SU-DHL-6 (cell line): ENCODE results near the gene SCIN.

Source experiments
- EZH2phosphoT487 ChIP-seq: fragments of 200-600 bp; sonication (generic), shearing (Covaris generic); conservative IDR thresholded peaks from 2 replicates; pipeline ENCODE4 v1.6.1; 2018; ENCODE audit warnings: mild to moderate bottlenecking, antibody characterized with exemption, low read length, moderate library complexity, mixed read lengths
- TF ChIP-seq, protein P1 (sequence below): fragments of 200-600 bp; sonication (generic); IDR thresholded peaks from one replicate; pipeline ENCODE4 v1.5.1; 2017; ENCODE audit warnings: antibody characterized with exemption, mild to moderate bottlenecking, low read length, moderate library complexity; ENCODE audit not compliant: insufficient read depth, poor library complexity, severe bottlenecking

DNA sequence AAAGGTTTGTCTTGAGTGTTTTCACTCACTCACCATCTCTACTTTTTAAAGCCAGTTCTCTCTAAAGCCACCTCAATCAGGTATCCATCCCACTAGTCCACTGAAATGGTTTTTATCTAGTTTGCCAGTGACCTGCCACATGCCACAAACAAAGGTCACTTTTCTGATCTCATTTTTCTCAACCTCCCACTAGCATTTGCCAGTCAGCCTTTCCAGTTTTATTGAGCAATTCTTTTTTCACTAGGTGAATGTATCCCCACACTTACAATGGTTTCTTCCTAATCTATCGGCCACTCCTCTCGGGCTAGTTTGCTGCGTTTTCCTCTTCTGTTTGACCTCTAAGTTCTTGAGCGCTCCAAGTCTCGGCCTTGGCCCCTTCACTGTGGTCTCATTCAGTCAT is 72.0 kb downstream of the SCIN start:
- TF ChIP-seq, protein P1, sequence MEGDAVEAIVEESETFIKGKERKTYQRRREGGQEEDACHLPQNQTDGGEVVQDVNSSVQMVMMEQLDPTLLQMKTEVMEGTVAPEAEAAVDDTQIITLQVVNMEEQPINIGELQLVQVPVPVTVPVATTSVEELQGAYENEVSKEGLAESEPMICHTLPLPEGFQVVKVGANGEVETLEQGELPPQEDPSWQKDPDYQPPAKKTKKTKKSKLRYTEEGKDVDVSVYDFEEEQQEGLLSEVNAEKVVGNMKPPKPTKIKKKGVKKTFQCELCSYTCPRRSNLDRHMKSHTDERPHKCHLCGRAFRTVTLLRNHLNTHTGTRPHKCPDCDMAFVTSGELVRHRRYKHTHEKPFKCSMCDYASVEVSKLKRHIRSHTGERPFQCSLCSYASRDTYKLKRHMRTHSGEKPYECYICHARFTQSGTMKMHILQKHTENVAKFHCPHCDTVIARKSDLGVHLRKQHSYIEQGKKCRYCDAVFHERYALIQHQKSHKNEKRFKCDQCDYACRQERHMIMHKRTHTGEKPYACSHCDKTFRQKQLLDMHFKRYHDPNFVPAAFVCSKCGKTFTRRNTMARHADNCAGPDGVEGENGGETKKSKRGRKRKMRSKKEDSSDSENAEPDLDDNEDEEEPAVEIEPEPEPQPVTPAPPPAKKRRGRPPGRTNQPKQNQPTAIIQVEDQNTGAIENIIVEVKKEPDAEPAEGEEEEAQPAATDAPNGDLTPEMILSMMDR = no peak
- no peak for TF ChIP-seq EZH2phosphoT487
